Measurements from ENCODE around the gene COL5A2.

The COL5A2 gene

DNA sequence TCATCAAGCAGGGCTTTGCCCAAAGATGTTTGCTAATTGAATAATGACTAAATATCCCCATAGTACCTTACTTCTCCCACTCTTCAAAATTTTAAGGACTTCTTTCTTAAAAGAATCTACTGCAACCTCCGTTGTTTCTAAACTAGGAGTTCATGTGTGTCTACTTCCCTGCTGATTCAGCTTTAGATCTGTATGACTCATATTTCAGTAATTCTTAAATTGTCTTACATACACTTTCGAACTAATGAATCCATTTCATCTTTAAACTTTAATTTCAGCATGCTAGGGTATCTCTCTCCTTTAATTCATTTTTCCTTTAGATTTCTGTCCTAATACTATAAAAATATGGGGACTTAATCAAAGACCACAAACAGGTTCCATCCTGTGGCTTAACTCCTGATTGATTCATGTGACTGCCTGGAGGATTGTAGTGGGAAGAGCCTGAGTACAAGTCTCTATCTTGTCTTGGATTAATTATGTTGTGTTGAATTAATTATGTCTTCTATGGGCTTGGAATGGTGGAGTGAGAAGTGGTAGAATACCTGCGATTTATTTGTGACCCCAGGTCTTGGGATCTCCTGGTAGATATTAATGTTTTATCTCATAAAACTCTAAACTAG is 24.9 kb upstream of the COL5A2 start:
- TF ChIP-seq, protein P1, sequence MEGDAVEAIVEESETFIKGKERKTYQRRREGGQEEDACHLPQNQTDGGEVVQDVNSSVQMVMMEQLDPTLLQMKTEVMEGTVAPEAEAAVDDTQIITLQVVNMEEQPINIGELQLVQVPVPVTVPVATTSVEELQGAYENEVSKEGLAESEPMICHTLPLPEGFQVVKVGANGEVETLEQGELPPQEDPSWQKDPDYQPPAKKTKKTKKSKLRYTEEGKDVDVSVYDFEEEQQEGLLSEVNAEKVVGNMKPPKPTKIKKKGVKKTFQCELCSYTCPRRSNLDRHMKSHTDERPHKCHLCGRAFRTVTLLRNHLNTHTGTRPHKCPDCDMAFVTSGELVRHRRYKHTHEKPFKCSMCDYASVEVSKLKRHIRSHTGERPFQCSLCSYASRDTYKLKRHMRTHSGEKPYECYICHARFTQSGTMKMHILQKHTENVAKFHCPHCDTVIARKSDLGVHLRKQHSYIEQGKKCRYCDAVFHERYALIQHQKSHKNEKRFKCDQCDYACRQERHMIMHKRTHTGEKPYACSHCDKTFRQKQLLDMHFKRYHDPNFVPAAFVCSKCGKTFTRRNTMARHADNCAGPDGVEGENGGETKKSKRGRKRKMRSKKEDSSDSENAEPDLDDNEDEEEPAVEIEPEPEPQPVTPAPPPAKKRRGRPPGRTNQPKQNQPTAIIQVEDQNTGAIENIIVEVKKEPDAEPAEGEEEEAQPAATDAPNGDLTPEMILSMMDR (IDR thresholded peaks at IDR 0.05; ENCODE audit: control extremely low read depth, extremely low read depth, low read depth, missing control alignments): no peak
- ChIA-PET POLR2A (no interaction called here), CTCF (no interaction called here)
- peak; percentile 8 for DNase-seq (ENCODE audit: extremely low spot score)

DNA sequence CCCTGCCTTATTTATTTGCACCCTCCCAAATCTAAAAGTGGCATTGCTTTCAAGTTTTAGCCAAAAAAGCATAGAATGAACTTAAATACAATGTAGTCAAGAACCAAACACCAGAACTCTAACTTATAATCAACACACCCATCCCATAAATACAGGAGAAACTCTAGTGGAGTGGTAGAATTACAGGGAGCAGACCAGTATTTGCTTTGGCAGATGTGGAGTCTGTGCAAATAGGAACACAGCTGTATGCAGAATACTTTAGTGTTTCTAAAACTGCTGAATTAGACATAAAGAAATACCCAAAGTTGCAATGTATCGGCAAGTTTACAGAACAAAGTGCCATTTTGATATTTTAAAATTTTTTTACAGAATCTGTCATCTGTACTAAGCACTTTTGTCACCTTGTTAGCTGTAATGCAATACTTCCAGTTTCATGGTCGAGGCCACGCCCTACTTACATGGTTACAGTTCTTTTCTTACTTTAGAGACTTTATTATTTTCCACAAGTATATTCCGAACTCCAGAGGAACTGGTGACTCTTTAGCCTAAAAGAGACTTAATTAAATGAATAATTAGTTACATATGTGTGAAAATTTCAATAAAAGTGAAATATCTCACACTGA is 23.7 kb upstream of the COL5A2 start:
- no peak for DNase-seq (ENCODE audit: extremely low spot score)
- TF ChIP-seq, protein P1 (IDR thresholded peaks at IDR 0.05; ENCODE audit: control extremely low read depth, extremely low read depth, low read depth, missing control alignments): no peak
- POLR2A ChIA-PET: no interaction called here
- CTCF ChIA-PET: no interaction called here

DNA sequence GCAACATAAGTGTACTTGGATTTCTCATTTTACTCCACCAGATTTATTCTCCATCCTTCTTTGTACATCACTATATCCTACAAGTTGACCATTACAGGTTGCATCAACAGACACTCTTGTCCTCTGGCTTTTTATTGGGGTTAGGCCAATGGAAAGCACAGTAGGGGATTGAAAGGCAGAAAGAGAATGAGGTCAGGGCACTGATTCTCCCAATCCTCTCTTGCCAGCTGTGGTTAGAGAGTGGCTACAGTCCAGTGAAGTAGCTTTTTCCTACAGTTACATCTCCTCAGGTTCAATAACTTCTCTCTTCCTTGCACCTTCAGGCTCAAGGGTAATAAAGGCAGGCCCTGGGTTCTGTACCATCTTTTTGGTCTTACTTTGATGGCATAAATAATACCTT is 20.2 kb upstream of the COL5A2 start:
- ChIA-PET POLR2A (no interaction called here), CTCF (no interaction called here)
- TF ChIP-seq, protein P1 (IDR thresholded peaks at IDR 0.05; ENCODE audit: control extremely low read depth, extremely low read depth, low read depth, missing control alignments): no peak
- DNase-seq (ENCODE audit: extremely low spot score): no peak

DNA sequence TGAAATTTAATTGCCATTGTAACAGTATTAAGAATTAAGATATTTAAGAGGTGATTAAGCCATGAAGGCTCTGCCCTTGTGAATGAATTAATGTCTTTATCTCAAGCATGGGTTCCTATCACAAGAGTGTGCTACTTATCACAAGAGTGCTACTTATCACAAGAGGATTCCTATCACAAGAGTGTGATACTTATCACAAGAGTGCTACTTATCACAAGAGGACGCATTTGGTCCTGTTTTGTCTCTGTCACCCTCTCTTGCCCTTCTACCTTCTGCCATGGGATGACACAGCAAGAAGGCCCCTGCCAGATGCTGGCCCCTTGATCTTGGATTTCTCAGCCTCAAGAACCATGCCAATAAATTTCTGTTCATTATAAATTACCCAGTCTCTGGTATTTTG is 13.2 kb upstream of the COL5A2 start:
- POLR2A ChIA-PET: no interaction called here
- CTCF ChIA-PET: no interaction called here
- TF ChIP-seq, protein P1 (IDR thresholded peaks at IDR 0.05; ENCODE audit: control extremely low read depth, extremely low read depth, low read depth, missing control alignments): no peak
- DNase-seq (ENCODE audit: extremely low spot score): no peak

DNA sequence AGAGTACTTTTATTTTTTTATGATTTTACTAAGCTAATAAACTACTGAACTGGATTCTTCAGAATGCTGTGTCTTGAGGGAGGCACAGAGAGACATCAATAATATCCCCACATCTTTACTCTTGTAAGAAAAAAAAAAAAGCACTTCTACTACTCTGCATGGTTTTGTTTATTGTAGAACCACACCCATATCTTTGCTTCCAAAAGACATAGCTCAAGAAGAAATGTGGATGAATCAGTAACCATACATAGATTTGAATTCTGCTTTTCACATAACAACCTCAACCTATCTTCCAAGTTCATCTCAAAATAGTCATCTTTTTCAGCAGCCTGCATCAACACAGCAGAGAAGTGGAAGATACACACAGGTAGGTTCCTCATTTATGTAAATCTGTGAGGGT is 12.2 kb upstream of the COL5A2 start:
- TF ChIP-seq, protein P1 (IDR thresholded peaks at IDR 0.05; ENCODE audit: control extremely low read depth, extremely low read depth, low read depth, missing control alignments): no peak
- DNase-seq (ENCODE audit: extremely low spot score): no peak
- POLR2A ChIA-PET: no interaction called here
- CTCF ChIA-PET: interaction anchor here (1.2 kb wide), 2 partner anchors 15 to 18 kb away, joined by 3 read pairs; no protein-coding TSS in a partner anchor

DNA sequence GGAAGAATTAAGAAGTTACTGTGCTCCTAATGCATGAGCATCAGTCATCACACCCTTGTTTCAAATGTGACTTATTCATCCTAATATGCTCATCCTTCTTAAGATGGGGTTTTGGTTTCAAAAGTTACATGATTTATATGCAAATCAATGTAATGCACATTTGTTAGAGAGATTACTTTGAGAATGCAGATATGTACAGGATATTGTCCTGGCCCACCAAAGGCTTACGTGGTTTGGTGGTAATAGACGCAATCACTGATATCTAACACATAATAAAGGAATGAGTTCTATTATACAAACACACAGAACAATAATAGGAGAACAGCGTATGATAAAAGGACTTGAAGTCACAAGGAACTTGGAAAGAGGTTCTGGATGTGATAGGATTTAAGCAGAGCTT is 11.1 kb upstream of the COL5A2 start:
- POLR2A ChIA-PET: no interaction called here

More for the DNA sequence above, 11.1 kb upstream of the COL5A2 start:
- DNase-seq (ENCODE audit: extremely low spot score): no peak
- CTCF ChIA-PET: interaction anchor here (1.2 kb wide), 1 partner anchor 14 kb away, joined by 3 read pairs; no protein-coding TSS in a partner anchor
- TF ChIP-seq, protein P1 (IDR thresholded peaks at IDR 0.05; ENCODE audit: control extremely low read depth, extremely low read depth, low read depth, missing control alignments): no peak

Measured in GM10248 (cell line).